Activated T-cell treated with anti-CD3 and anti-CD28 coated beads for 4 hours (primary cell): ENCODE measurements around the gene NT5DC4.
"Not testable (repeated sequence)": the region's sequence is repeated elsewhere in the genome, so short reads cannot be mapped to it uniquely, and the experiment has no call there.

Experiments
- DNase-seq: peaks from one replicate; pipeline ENCODE4 v3.0.0-alpha.2; 2020

Gene NT5DC4

DNA sequence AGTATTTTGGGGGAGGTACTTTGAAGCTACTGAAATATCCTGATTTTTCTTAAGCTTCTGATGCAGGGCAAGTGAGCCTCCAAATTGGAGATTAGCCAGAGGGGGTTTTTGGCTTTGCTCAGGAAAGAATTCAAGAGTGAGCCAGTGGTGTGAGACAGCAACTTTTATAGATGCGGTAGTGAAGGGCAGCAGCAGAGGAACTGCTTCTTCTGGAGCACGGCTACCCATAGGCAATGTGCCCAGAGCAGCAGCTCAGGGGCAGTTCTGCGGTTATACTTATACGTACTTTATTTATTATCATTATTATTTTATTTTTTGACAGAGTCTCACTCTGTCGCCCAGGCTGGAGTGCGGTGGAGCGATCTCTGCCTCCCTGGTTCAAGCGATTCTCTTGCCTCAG lies 19.8 kb upstream of the NT5DC4 start:
- no peak for DNase-seq

DNA sequence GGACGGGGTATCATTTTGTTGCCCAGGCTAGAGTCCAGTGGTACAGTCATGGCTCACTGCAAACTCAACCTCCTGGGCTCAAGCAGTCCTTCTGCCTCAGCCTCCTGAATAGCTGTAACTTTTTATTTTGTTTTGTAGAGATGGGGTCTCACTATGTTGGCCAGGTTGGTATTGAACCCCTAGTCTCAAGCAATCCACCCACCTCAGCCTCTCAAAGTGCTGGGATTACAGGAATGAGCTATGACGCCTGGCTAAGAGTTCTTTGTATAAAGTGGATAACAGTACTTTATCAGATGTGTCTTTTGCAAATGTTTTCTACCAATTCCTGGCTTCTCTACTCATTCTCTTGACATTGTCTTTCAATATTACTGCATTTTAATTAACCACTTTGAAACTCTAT lies 17.1 kb upstream of the NT5DC4 start:
- no peak for DNase-seq

DNA sequence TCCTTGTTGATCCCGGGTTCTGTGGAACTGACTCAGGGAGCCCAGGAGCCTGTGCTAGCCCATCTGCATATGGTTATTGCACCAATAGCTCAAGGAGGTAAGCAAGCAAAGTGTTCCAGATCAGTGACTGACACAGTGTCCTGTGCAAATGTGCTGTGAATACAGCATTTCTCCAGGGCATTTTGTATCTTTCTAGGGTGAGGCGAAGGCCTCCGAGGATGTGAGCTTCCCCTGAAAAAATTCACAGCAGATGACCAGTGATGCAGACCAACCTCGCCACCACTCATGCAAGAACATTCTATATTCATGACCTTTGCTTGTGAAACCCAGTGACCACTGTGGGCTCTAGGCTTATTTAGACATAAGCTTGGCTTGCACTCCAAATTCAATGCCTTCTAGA lies 15.2 kb upstream of the NT5DC4 start:
- no peak for DNase-seq

DNA sequence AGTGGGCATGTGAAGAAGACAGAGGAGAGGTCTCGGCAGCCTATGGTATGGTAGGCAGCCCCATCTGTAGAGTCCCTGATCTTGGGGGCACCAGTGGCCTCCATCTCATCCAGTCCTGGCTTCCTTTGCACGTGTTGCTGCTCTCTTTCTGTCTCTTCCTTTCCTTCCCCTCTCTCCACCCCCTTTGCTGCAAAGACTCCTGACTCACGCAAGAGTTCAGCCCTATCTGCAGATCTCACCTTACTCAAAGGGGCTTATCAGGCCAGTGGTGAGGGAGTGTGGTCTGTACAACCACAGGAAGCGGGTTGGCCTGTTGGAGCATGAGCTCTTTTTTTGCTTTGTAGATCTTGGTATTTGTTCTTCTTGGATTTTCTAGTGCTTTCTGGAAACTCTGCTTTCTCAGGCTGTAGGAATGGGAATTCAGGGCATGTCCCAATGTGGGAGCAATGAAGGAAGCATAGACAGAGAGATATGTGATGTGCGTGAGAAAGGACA lies 14.6 kb upstream of the NT5DC4 start:
- no peak for DNase-seq

DNA sequence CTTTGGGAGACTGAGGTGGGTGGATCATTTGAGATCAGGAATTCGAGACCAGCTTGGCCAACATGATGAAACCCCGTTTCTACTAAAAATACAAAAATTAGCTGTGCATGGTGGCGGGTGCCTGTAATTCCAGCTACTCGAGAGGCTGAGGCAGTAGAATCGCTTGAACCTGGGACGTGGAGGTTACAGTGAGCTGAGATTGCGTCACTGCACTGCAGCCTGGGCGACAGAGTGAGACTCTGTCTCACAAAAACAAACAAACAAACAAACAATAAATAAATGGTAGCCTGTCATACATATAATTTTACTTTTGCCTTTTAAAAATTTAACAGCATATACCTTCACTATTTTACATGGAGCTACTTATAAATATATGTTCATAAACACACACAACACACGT lies 13.9 kb upstream of the NT5DC4 start:
- not testable (repeated sequence) for DNase-seq

DNA sequence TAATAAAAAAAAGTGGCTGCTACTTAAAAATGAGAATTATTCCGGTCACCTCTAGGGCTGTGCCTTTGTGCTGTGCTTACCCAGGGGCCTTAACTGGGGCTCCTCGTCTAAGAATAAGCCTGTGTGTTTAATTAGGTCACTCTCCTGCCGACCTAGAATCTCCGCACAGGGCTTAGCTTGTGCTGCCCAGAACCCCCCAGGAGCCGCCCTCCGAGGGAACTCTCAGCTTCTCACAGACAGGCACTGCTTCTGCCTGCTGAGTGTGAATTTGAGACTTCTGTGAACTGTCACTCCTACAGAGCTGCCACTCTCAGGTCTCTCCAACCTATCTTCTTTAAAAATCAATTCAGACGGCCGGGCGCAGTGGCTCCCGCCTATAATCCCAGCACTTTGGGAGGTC lies 11.9 kb upstream of the NT5DC4 start:
- no peak for DNase-seq

DNA sequence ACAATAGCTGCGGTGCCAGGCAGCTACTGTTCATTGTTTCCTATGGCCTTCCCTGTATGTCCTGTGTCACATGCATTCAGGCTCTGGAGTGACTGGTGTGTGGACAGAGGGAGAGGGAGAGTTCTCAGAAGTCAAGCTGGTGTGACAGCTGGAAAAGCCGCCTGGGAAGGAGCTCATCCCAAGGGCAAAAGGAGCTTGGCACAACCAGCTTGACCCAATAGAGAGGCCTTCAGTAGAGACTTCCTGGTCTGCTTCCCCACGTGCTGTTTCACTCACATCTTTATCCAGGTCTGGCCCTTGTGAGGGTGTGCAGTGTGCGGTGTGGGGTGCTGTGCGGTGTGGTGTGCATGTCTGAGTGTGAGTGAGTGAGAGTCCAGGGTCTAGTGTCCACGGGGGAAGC lies 11.1 kb upstream of the NT5DC4 start:
- no peak for DNase-seq

DNA sequence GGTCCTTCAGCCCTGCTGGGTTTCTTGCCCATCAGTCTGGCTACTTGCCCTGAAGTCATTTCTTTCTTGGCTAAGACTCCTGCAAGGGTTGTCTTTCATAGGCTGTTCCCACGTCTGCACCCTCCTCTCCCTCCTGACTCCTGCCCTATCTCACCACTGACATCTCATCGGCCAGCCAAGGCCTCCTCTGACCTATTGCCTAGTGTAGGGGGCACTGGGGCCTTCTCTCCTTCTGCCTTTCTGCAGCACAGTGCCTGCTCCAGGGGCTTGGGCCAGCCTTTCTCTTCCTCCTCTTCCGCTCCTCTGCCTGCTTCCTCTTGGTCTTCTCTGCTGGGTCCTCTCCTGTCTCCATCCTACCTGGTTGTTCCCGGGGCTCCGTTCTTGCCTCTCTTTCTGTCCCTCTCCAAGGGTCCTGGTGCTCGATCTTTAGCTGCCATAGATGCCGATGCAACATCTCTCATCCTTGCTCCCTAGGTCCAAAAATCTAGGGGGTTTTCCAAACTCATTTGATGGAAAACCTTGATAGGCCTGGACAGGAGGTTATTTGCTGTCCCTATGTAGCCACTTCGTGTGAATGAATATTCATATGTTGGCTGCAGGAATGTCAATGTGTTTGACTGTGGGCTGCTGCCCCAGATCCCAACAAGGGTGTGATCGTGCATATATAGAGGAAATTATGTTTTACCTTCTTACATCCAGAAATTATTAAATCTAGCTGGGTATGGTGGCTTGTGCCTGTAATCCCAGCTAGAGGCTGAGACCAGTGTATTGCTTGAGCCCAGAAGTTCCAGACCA lies 9.7 kb upstream of the NT5DC4 start:
- no peak for DNase-seq

DNA sequence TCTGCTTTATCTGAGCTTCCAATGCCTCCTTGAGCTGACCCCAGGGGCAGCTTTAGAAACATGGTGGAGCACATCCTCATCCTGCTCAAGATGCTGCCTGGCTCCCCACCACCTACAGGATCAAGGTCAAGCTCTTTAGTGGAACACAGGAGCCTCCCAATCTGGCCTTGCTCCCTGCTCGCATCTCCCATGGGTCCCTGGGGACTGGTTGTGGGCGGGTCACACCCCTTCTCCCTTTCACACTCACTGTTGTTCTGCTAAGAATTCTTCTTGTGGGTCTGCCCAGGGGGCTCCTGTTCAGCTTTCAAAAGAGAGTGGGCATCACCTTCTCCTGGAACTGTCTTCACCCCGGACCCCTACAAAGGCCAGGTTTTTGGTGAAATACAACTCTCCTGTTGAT lies 8.4 kb upstream of the NT5DC4 start:
- no peak for DNase-seq

DNA sequence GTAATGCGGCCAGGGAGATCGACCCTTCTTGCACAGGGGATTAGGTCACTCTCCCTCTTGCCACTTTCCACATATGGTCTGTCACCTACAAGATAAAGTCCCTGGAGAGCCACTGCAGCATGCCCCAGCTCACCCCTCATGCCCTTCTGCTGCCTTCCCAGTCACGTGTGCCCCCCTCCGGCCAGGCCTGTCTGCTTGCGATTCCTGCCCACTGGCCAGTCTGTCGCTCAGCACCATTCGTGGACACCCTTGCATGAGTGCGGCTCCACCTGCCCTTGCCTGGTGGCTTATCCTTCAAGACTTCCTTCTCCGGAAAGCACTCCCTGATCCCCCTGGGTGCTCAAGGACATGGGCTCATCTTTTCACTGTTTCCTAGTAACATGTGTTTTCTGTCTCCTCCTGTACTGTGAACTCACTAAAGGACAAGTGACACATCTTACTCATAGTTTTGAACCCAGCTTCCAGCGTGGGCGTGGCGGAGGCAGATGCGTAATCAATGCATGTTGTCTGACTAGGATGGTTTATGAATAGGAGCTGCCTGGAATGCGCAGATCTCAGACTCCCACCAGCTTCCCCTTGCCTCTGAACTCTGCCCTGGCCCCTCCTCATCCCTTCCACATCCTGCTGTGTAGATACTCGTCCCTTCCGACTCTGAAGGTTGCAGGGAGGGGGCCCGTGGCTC lies 7.8 kb upstream of the NT5DC4 start:
- no peak for DNase-seq

DNA sequence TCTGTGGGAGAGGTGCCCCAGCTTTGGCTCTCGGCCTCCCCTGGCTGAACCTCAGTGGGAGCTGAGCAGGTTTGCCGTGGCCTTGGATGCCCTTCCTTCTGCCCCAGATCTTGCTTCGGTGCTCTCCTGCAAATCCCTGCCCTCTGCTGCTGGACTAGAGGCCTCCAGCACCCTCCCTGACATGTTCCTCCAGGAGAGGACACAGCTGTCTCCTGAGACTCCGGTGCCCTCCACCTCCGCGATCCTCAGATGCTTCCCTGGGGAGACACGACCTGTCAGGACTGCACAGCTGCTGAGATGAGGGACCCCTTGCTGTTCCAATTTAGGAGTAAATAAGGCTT lies 7.3 kb upstream of the NT5DC4 start:
- no peak for DNase-seq

DNA sequence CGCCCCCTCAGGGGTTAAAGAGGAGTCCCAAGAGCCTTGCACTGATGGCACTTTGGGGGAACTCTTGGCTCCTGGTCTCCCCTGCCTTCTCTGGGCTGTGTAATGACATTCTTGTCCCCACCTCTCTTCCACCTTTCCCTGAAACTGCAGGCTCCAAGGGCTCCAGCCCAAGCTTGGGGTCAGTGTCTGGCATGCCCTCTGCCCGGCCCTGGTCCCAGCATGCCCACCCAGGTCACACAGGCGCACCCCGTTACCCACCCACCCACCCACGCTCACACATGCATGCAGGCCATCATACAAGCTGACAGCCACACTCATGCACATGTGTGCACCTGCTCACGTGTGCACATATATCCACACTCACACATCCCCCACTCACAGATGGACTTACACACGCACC lies 6.9 kb upstream of the NT5DC4 start:
- no peak for DNase-seq

DNA sequence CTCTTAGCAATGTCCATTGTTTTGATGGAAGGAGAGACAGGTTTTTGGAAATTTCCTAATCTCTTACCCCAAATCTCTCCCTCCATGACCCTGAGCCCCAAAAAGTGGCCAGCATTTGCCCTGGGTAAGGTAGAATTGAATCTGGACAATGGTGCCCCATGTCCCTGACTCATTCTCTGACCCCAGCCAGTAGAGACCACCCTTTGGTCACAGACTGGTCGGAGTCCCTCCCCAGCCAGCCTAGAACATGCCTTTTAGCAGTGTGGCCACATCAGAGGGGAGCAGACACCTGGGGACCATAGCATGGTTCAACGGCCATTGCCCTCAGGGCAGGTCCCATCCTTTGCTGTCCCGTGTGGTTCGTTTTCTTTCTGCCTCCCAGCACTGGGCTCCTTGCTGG lies 6.5 kb upstream of the NT5DC4 start:
- no peak for DNase-seq

DNA sequence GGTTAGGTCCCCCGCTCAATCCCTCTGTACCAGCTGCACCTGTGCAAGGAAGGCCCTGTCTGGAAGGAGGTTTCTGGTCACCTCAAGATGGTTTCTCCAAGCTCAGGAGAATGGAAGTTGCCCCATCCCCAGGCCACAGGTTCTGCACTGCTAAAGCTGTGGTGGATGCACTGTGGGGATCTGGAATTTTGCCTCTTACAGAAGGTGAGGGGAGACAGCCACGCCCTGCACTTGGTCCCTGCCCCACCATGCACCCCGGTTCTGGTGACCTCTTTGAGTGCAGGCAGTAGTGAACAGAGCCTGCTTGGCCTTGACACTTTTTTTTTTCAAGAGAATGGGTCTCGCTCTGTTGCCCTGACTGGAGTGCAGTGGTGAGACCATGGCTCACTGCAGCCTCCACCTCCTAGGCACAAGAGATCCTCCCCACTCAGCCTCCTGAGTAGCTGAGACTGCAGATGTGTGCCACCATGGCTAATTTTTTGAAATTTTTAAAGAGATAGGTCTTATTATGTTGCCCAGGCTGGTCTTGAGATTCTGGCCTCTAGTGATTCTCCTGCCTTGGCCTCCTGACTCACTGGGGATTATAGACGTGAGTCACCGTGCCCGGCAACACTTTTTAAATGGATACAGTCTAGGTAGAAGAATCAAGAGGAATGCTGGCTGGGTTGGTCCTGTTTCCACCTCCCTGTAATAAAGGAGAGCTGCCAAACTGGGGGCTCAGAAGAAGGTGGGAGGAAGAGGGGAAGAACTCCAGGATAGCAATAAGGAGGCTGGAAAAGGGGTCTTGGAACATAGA lies 5.8 kb upstream of the NT5DC4 start:
- DNase-seq: no peak

DNA sequence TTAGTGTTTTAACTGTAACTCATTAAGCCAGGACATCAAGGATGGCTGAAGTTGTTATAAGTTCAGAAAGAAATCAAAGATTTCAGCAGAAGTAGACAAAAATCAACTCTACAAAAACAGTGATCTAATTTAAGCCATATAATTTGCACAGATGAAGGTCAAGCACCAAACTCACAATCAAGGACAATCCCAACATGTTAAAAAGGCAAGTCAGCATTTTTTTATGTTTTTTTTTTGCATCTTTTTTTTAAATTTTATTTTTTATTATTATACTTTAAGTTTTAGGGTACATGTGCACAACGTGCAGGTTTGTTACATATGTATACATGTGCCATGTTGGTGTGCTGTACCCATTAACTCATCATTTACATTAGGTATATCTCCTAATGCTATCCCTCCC lies 4.7 kb upstream of the NT5DC4 start:
- not testable (repeated sequence) for DNase-seq

DNA sequence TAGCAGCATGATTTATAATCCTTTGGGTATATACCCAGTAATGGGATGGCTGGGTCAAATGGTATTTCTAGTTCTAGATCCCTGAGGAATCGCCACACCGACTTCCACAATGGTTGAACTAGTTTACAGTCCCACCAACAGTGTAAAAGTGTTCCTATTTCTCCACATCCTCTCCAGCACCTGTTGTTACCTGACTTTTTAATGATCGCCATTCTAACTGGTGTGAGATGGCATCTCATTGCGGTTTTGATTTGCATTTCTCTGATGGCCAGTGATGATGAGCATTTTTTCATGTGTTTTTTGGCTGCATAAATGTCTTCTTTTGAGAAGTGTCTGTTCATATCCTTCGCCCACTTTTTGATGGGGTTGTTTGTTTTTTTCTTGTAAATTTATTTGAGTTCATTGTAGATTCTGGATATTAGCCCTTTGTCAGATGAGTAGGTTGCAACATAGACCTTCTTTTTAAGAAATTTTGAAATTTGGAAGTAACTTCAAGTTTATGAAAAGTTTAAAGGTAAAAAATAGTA lies 3.9 kb upstream of the NT5DC4 start:
- not testable (repeated sequence) for DNase-seq

DNA sequence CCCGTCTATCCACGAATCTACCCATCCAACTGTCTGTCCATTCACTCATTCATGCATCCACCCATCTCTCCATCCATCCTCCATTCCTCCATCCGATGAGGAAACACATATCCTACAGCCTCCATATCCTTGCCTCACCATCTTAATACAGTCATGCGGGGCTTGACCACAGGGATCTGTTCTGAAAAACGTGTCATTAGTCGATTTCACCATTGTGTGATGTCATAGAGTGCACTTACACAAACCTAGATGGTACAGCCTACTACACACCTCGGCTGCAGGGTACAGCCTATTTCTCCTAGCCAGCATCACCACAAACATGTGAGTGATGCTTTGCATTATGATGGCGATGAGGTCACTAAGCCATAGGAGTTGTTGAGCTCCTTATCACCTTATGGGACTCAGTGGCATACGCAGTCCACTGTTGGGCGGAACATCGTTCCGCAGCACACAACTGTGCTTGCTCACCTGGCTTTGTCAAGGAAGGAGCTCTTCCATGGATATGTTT lies 1.9 kb upstream of the NT5DC4 start:
- DNase-seq: no peak

DNA sequence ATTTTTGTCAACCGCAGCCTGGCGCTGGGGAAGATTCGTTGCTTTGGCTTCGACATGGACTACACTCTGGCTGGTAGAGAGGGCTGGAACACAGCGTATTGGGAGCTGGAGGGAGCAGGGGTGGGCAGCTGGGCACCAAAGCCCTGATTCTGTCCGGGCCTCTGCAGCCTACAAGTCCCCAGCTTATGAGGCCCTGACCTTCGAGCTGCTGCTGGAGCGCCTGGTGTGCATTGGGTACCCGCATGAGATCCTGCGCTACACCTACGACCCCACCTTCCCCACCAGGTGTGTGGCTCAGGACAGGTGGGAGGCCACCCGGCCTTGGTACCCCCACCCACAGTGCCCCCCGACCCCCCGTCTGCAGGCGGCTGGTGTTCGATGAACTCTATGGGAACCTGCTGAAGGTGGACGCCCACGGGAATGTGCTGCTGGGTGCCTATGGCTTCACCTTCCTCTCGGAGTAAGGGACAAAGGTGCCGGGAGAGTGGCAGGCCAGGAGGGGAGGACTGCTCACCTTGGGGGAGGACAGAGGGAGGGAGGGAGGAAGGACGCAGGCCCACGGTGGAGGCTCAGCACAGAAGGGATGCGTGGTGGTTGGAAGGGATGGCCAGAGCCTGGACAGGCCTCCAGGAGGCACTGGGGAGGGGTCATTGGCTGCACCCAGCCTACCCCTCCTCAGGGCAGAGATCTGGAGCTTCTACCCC lies 1.2 kb downstream of the NT5DC4 start:
- no peak for DNase-seq

DNA sequence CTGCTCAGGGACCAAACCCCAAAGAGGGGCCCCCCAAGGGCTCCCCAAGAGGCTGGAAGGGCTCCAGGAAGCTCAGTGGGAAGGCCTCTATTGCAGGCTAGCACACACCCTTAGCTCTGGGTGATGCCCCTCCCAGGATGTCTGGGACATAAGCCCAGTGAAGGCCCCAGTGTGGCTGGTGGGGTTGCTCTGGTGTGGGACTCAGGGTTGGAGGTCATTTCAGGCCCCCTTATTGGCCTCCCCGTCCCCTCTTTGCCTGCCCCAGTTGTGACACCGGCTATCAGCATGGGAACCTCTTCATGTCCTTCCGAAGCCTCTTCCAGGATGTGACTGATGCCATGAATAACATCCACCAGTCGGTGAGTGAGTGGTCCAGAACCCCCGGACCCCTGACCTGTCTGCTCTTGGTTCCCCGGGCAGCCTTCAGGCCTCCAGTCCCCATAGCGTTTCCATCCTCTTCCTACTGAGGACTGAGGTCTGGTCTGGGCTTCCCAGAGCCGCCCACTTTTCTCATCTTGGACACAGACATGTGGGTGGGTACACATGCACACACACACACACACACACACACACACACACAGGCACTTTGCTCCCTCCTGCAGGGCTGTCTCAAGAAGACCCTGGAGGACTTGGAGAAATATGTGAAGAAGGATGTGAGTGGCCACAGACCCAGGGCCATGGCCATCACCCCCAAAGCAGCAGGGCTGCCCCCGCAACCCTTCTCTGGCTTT lies 2.2 kb downstream of the NT5DC4 start:
- DNase-seq: no peak

DNA sequence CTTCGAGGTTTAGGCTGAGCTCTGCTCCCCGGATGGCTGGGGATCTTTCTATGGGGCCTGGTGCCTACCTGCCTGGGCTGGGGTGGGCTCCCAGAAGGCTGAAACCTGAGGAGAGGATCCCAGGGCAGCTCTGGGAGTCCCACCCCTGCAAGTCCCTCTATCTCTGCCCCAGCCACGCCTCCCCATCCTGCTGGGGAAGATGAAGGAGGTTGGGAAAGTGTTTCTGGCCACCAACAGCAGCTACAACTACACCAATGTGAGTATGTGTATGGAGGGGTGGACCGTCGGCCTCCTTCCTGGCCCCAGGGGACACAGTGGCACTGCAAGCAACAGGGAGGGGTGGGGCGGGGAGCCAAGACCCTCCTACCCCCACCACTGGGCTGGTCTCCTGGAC lies 2.7 kb downstream of the NT5DC4 start:
- DNase-seq: no peak

DNA sequence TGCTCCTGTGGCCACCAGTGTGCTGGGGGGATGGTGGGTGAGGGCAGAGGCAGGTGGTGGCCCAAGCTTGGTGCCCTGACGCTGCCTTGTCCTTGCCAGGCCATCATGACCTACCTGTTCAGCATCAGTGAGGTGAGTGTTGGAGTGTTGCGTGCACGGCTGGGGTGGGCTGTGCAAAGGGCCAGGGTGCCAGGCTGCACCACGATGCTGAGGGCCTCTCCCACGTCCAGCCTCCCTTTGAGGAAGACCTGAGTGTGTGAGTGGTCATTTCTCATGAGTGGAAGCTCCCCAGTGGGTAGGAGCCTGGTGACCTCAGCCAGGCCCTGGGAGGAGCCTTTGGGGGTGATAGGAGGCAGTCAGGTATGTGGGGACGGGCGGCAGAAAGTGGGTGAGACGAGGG lies 3.2 kb downstream of the NT5DC4 start:
- DNase-seq: no peak
